PC-9 (cell line): ENCODE measurements around the gene ABCA1. TPM values are rescaled to one million over a fixed set of nuclear protein-coding genes. Genes with fewer than 3 reads are reported as not detected.

Experiments used
- BruUV-seq: library from RNA; stranded (reverse); fragments of 400-500 nt; replicated peaks from 2 replicates; lab custom pipeline; 2021; lab: Mats Ljungman, UMichigan
- CTCF ChIA-PET: fragments of 300-600 bp; sonication (Branson Sonifier 250); formaldehyde crosslinking; loops from one replicate; lab custom pipeline; 2022; ENCODE audit warnings: antibody characterized with exemption; lab: Charles Lee
- POLR2A ChIA-PET: fragments of 300-600 bp; sonication (Branson Sonifier 250); formaldehyde crosslinking; loops from one replicate; lab custom pipeline; 2022; ENCODE audit warnings: antibody characterized with exemption; ENCODE audit not compliant: unreplicated experiment; lab: Charles Lee
- DNase-seq, 2 experiments: peaks; one replicate each; pipeline versions ENCODE4 v3.0.0 to v3.0.0-alpha.2; 2015 to 2022; ENCODE audit warnings: mixed read lengths in 1 of 2
- H2AFZ ChIP-seq: fragments of 200-600 bp; sonication (generic); 2 replicates; pipeline ENCODE4 v1.8.1; 2017; ENCODE audit warnings: antibody characterized with exemption
- H3F3A ChIP-seq: fragments of 200-600 bp; sonication (generic); 2 replicates; pipeline ENCODE4 v1.8.1; 2017; ENCODE audit warnings: antibody characterized with exemption, mild to moderate bottlenecking, low read depth; ENCODE audit not compliant: insufficient read depth
- H3K27ac ChIP-seq: fragments of 200-600 bp; sonication (generic); 2 replicates; pipeline ENCODE4 v1.6.1; 2016; ENCODE audit warnings: mixed run types
- H3K27me3 ChIP-seq: fragments of 200-600 bp; sonication (generic); 2 replicates; pipeline ENCODE4 v1.6.1; 2016; ENCODE audit warnings: low read depth, mixed run types; ENCODE audit not compliant: insufficient read depth
- H3K36me3 ChIP-seq: fragments of 200-600 bp; sonication (generic); 2 replicates; pipeline ENCODE4 v1.6.1; 2016; ENCODE audit warnings: low read depth, mixed run types
- H3K4me1 ChIP-seq: fragments of 200-600 bp; sonication (generic); replicated peaks from 2 replicates; pipeline ENCODE4 v1.6.1; 2016; ENCODE audit warnings: mixed run types; ENCODE audit not compliant: insufficient read depth
- H3K4me2 ChIP-seq: fragments of 200-600 bp; sonication (generic); 2 replicates; pipeline ENCODE4 v1.6.1; 2017; ENCODE audit warnings: mixed run types
- H3K4me3 ChIP-seq: fragments of 200-600 bp; sonication (generic); 2 replicates; pipeline ENCODE4 v1.6.1; 2016; ENCODE audit warnings: mixed run types
- H3K79me2 ChIP-seq: fragments of 200-600 bp; sonication (generic); 2 replicates; pipeline ENCODE4 v1.6.1; 2017; ENCODE audit warnings: low read depth, mixed run types
- H3K9me2 ChIP-seq: fragments of 200-600 bp; sonication (generic); 2 replicates; pipeline ENCODE4 v1.8.1; 2017; ENCODE audit warnings: mild to moderate bottlenecking; ENCODE audit not compliant: insufficient read depth
- H3K9me3 ChIP-seq: fragments of 200-600 bp; sonication (generic); 2 replicates; pipeline ENCODE4 v1.8.1; 2016; ENCODE audit warnings: low read depth; ENCODE audit not compliant: insufficient read depth
- H4K20me1 ChIP-seq: fragments of 200-600 bp; sonication (generic); 2 replicates; pipeline ENCODE4 v1.8.1; 2017; ENCODE audit not compliant: insufficient read depth
- EZH2 ChIP-seq: fragments of 200-600 bp; sonication (generic); IDR thresholded peaks from 2 replicates; pipeline ENCODE4 v1.8.0; 2017; ENCODE audit warnings: antibody characterized with exemption, low read depth
- intact Hi-C: fragments of 100-400 bp; cut with micrococcal nuclease; formaldehyde crosslinking; loops from one replicate; pipeline ENCODE4 v1.10.0; 2022; ENCODE audit not compliant: unreplicated experiment
- total RNA-seq: library from RNA; stranded (reverse); gene quantifications from 2 replicates; pipeline ENCODE4 v1.2.3, GENCODE V29; 2021
- TF ChIP-seq, protein P1 (sequence below): fragments of 200-600 bp; sonication (generic); conservative IDR thresholded peaks from 2 replicates; pipeline ENCODE4 v1.6.1; 2017; ENCODE audit warnings: mixed run types, antibody characterized with exemption, mild to moderate bottlenecking, moderate library complexity

The ABCA1 gene
- total RNA-seq, 1 experiment from 2014 or later = 38.3 TPM

DNA sequence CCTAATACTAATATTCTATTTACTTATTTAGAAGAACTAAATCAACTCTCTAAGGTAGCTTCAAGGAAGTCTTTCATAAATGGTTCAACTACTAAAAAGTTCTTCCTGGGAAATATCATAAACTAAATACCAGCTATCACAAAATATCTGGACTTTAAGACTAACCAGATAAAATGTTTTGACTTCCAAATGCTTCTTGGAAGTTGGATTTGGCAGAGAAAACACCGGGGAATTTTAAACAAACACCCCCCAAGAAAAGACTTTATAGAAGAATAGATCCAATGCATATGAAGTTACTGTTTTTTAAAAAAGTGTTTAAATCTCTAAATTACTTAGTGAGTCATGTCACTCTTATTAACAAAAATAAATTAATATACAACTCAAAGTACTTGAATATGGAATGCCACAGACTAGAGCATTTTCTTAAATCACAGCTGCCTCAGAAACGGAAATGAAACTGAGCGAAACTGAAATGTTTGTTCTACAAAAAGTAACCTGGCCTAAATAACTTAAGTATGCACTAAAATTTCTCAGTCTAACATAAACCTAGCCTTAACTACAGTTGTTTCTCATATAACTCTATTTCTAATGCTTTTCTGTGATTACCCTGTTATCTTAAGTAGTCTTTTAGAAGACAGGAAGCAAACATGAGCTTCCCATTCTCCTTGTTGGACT lies 6.8 kb downstream of the ABCA1 start:
- Histone ChIP-seq H3K27me3 (no peaks in the 10 kb centered on the region), H3F3A (peaks cover 4% of the 10 kb centered on the region; the same call in 1 of the 2 replicates), H3K4me3 (no peak overlapping the region), H3K9me3 (no peaks in the 10 kb centered on the region), H3K9me2 (no peaks in the 10 kb centered on the region), H3K36me3 (0 out of 2 replicates have a peak, but pooled peaks cover 13% of the 10 kb centered on the region), H3K79me2 (peaks cover 100% of the 10 kb centered on the region), H3K27ac (no peak overlapping the region), H3K4me2 (no peak overlapping the region), H4K20me1 (peaks cover 68% of the 10 kb centered on the region), H3K4me1 (peaks cover 31% of the 10 kb centered on the region), H2AFZ (no peak overlapping the region)
- ChIA-PET POLR2A (interaction anchor here (0.8 kb wide), 1 partner anchor 226 kb away, joined by 7 read pairs; no protein-coding TSS in a partner anchor), CTCF (no interaction called here)
- no peak for DNase-seq
- intact Hi-C loops = no loop called here
- TF ChIP-seq, protein P1, sequence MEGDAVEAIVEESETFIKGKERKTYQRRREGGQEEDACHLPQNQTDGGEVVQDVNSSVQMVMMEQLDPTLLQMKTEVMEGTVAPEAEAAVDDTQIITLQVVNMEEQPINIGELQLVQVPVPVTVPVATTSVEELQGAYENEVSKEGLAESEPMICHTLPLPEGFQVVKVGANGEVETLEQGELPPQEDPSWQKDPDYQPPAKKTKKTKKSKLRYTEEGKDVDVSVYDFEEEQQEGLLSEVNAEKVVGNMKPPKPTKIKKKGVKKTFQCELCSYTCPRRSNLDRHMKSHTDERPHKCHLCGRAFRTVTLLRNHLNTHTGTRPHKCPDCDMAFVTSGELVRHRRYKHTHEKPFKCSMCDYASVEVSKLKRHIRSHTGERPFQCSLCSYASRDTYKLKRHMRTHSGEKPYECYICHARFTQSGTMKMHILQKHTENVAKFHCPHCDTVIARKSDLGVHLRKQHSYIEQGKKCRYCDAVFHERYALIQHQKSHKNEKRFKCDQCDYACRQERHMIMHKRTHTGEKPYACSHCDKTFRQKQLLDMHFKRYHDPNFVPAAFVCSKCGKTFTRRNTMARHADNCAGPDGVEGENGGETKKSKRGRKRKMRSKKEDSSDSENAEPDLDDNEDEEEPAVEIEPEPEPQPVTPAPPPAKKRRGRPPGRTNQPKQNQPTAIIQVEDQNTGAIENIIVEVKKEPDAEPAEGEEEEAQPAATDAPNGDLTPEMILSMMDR = no peak
- no TSS peak for BruUV-seq

DNA sequence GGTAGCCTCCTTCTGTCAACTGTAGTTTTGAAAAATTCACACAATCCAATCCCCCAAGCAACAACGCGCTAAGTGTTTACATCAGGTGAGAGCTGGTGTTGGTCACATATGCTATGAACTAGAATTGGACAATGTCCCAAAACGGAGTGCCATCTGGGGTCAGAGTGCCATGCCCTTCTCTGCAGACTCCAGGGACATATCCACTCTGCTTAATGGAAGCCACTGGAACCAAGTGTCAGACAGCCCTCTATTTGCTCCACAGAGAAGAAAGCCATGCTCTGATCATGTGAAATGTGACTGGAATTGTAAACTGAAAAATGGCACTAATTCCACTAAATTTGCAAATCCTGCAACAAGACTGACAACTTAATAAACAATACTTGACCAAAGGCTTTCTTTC lies 12.2 kb downstream of the ABCA1 start:
- peaks cover 97% of the 10 kb centered on the region for H3K79me2 ChIP-seq

DNA sequence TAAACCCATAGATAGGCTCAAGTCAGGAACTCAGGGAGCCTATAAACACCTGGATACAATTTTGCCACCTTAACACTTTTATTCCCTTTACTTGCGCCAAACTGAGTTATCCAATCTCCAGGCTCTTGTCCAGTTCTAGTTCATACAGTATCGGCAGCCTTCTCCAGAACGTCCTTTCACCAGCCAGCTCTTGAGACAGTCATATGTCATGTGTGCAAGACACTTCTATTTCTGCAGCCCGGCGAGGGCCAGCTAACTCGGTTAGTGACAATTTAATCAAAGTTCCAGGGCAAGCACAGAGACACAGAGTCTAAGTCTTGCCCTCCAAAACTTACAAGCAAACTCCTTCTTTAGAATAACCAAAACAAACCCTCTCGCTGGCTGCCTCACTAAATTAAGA lies 12.9 kb downstream of the ABCA1 start:
- BruUV-seq = no TSS peak
- POLR2A ChIA-PET = no interaction called here
- Histone ChIP-seq H3K27ac (no peak overlapping the region), H2AFZ (no peak overlapping the region), H3K36me3 (0 out of 2 replicates have a peak, but pooled peaks cover 4% of the 10 kb centered on the region), H3K4me3 (no peak overlapping the region), H3K4me1 (no peaks in the 10 kb centered on the region; the same call in 1 of the 2 replicates), H3K4me2 (no peak overlapping the region), H3K9me3 (no peaks in the 10 kb centered on the region), H4K20me1 (peaks cover 89% of the 10 kb centered on the region), H3K27me3 (no peaks in the 10 kb centered on the region), H3K9me2 (no peaks in the 10 kb centered on the region), H3F3A (no peaks in the 10 kb centered on the region), H3K79me2 (peaks cover 97% of the 10 kb centered on the region)
- TF ChIP-seq, protein P1 = no peak
- TF ChIP-seq EZH2 = no peak
- intact Hi-C loops = no loop called here
- no peak for DNase-seq
- CTCF ChIA-PET = no interaction called here

More for the DNA sequence above, 12.2 kb downstream of the ABCA1 start:
- Histone ChIP-seq H4K20me1 (peaks cover 89% of the 10 kb centered on the region), H3F3A (no peaks in the 10 kb centered on the region), H3K36me3 (0 out of 2 replicates have a peak, but pooled peaks cover 6% of the 10 kb centered on the region), H3K4me3 (no peak overlapping the region), H3K27me3 (no peaks in the 10 kb centered on the region), H3K4me2 (no peak overlapping the region), H3K9me2 (no peaks in the 10 kb centered on the region), H3K4me1 (no peaks in the 10 kb centered on the region; the same call in 1 of the 2 replicates), H3K9me3 (no peaks in the 10 kb centered on the region), H3K27ac (no peak overlapping the region), H2AFZ (no peak overlapping the region)
- no peak for DNase-seq
- POLR2A ChIA-PET = no interaction called here
- BruUV-seq = no TSS peak
- intact Hi-C loops = no loop called here
- CTCF ChIA-PET = no interaction called here
- TF ChIP-seq EZH2 = no peak
- TF ChIP-seq, protein P1 = no peak
